ENCODE measurements around the gene TRAPPC10. TPM values are rescaled to one million over a fixed set of nuclear protein-coding genes. Genes with fewer than 3 reads are reported as not detected.
A peak's percentile ranks its signal among the peaks of the same experiment; 100 is the strongest.

Gene TRAPPC10
- total and polyA plus RNA-seq, 2 donors from 2014 or later: 8.8 to 48.5 TPM

DNA sequence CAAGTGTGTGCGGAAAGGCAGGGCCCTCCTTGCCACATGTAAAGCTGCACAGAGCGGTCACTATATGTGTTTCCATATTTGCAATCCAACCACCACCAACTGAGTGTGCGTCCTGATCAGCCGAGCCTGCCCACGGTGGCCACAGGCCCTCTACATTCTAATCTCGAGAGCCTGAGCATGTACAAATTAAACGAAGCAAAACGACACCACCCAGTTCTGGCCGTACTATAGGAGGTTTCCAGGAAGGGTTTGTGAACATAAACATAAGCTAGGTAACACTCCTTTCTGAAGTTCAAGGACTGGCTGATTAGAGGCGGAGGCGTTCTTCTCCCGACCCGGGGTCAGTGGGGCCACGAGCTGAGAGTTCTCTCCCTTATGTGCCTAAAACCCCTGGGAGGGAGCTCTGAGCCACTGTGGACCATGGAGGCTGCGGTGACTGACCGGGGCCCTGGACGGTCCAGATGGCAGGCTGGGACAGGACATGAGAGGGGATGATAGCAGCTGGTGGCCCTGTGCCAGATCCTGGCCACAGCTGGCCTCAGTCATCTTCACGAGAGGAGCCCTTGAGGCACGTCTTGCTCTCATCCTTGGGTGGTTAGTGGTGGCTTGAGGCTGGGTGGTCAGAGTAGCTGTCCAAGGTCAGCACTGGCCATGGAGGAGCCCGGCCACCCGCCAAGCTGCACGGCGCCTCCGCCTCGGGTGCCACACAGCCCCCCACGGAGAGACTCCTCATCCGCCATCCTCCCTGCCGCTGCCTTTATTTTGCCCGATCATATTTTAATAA lies 39.1 kb upstream of the TRAPPC10 start:
- Histone ChIP-seq H3K4me1 (ENCODE audit: control insufficient read depth in 2 of 3, insufficient read depth in 2 of 3, low read depth in 1 of 3, low read length in 3 of 3) (peaks cover 0 to 7% (median 0%) of the 10 kb centered on the region in 3 donors), H3K27ac (ENCODE audit: low read depth in 2 of 2, low read length in 2 of 2) (no peak overlapping the region), H3K9ac (ENCODE audit: low read length in 3 of 3) (no peak overlapping the region), H3K27me3 (ENCODE audit: control insufficient read depth, insufficient read depth, low read length) (no peaks in the 10 kb centered on the region), H3K9me3 (ENCODE audit: control insufficient read depth in 2 of 3, insufficient read depth in 1 of 3, low read length in 3 of 3) (peaks cover 0 to 2% (median 0%) of the 10 kb centered on the region in 3 donors), H3K4me3 (ENCODE audit: low read length in 3 of 3) (no peak overlapping the region), H3K36me3 (ENCODE audit: control insufficient read depth in 2 of 3, insufficient read depth in 3 of 3, low read length in 3 of 3) (peaks cover 2 to 34% (median 10%) of the 10 kb centered on the region in 3 donors)
- no peak for FAIRE-seq
- TF ChIP-seq, protein P1, sequence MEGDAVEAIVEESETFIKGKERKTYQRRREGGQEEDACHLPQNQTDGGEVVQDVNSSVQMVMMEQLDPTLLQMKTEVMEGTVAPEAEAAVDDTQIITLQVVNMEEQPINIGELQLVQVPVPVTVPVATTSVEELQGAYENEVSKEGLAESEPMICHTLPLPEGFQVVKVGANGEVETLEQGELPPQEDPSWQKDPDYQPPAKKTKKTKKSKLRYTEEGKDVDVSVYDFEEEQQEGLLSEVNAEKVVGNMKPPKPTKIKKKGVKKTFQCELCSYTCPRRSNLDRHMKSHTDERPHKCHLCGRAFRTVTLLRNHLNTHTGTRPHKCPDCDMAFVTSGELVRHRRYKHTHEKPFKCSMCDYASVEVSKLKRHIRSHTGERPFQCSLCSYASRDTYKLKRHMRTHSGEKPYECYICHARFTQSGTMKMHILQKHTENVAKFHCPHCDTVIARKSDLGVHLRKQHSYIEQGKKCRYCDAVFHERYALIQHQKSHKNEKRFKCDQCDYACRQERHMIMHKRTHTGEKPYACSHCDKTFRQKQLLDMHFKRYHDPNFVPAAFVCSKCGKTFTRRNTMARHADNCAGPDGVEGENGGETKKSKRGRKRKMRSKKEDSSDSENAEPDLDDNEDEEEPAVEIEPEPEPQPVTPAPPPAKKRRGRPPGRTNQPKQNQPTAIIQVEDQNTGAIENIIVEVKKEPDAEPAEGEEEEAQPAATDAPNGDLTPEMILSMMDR (IDR thresholded peaks at IDR 0.05; ENCODE audit: borderline replicate concordance, extremely low read depth, insufficient read depth): no peak
- intact Hi-C loops (cut with DNase I): no loop called here
- DNase-seq: peak in 2 of 5 donors; percentile 37 to 77

DNA sequence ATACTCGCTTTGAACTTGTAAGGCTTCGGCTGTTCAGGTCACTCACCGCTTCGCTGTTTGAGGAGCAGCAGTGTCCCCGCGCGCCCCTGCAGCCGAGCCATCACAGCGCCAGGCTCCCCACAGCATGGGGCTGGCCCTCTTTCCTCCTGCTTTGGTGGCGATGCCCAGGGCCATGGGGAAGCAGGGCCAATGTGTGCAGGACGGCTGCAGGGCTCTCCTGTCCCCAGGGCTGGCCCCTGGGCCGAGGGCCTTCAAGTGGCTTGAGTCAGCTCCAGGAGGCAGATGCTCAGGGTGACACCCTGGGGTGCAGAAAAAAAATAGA lies 38.5 kb upstream of the TRAPPC10 start:
- TF ChIP-seq, protein P1 (IDR thresholded peaks at IDR 0.05; ENCODE audit: borderline replicate concordance, extremely low read depth, insufficient read depth): no peak
- H3K4me3 ChIP-seq (ENCODE audit: low read length in 3 of 3): no peak overlapping the region
- H3K36me3 ChIP-seq (ENCODE audit: control insufficient read depth in 2 of 3, insufficient read depth in 3 of 3, low read length in 3 of 3): peaks cover 2 to 39% (median 12%) of the 10 kb centered on the region in 3 donors

DNA sequence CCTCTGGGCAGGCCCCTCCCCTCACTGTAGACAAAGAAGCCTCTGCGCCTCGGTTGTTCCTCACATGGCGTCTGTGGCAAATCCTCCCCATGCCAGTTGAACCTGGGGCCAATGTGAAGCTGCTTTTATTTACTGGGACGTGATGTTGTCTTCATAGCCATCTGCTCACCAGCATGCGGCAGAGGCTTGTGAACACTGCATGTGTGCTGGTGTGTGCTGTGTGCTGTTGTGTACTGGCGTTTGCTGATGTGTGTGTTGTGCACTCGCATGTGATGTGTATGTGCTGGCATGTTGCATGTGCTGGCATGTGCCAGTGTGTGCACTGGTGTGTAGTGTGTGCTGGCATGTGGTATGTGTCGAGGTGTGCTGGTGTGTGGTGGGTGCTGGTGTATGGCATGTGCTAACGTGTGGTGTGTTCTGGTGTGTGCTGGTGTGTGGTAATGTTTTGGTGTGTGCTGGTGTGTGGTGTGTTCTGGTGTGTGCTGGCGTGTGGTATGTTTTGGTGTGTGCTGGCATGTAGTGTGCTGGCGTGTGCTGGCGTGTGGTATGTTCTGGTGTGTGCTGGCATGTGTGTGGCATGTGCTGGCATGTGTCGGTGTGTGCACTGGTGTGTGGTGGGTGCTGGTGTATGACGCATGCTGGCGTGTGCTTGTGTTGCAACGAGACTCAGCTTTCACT lies 37.2 kb upstream of the TRAPPC10 start:
- DNase-seq: peak in 1 of 5 donors; percentile 54
- intact Hi-C loops (cut with DNase I): no loop called here
- peaks cover 2 to 38% (median 13%) of the 10 kb centered on the region in 3 donors for H3K36me3 ChIP-seq (ENCODE audit: control insufficient read depth in 2 of 3, insufficient read depth in 3 of 3, low read length in 3 of 3)
- H3K27me3 ChIP-seq (ENCODE audit: control insufficient read depth, insufficient read depth, low read length): no peaks in the 10 kb centered on the region
- FAIRE-seq: no peak
- peaks cover 0 to 2% (median 0%) of the 10 kb centered on the region in 3 donors for H3K9me3 ChIP-seq (ENCODE audit: control insufficient read depth in 2 of 3, insufficient read depth in 1 of 3, low read length in 3 of 3)
- peak overlapping the region in 1 of 3 donors; percentile 9 for H3K9ac ChIP-seq (ENCODE audit: low read length in 3 of 3)
- peak overlapping the region in 1 of 3 donors; percentile 23 for H3K4me3 ChIP-seq (ENCODE audit: low read length in 3 of 3)
- TF ChIP-seq, protein P1 (IDR thresholded peaks at IDR 0.05; ENCODE audit: borderline replicate concordance, extremely low read depth, insufficient read depth): no peak
- no peak overlapping the region for H3K27ac ChIP-seq (ENCODE audit: low read depth in 2 of 2, low read length in 2 of 2)
- peaks cover 0 to 7% (median 0%) of the 10 kb centered on the region in 3 donors for H3K4me1 ChIP-seq (ENCODE audit: control insufficient read depth in 2 of 3, insufficient read depth in 2 of 3, low read depth in 1 of 3, low read length in 3 of 3)

More for the DNA sequence above, 38.5 kb upstream of the TRAPPC10 start:
- intact Hi-C loops (cut with DNase I): no loop called here
- peaks cover 0 to 2% (median 0%) of the 10 kb centered on the region in 3 donors for H3K9me3 ChIP-seq (ENCODE audit: control insufficient read depth in 2 of 3, insufficient read depth in 1 of 3, low read length in 3 of 3)
- DNase-seq: peak in 1 of 5 donors; percentile 63
- no peak overlapping the region for H3K9ac ChIP-seq (ENCODE audit: low read length in 3 of 3)
- no peak for FAIRE-seq
- no peak overlapping the region for H3K27ac ChIP-seq (ENCODE audit: low read depth in 2 of 2, low read length in 2 of 2)
- H3K4me1 ChIP-seq (ENCODE audit: control insufficient read depth in 2 of 3, insufficient read depth in 2 of 3, low read depth in 1 of 3, low read length in 3 of 3): peaks cover 0 to 7% (median 0%) of the 10 kb centered on the region in 3 donors
- H3K27me3 ChIP-seq (ENCODE audit: control insufficient read depth, insufficient read depth, low read length): no peaks in the 10 kb centered on the region

Data from kidney (tissue), 14 donors.